Measurements from ENCODE around the gene PDILT.

DNA sequence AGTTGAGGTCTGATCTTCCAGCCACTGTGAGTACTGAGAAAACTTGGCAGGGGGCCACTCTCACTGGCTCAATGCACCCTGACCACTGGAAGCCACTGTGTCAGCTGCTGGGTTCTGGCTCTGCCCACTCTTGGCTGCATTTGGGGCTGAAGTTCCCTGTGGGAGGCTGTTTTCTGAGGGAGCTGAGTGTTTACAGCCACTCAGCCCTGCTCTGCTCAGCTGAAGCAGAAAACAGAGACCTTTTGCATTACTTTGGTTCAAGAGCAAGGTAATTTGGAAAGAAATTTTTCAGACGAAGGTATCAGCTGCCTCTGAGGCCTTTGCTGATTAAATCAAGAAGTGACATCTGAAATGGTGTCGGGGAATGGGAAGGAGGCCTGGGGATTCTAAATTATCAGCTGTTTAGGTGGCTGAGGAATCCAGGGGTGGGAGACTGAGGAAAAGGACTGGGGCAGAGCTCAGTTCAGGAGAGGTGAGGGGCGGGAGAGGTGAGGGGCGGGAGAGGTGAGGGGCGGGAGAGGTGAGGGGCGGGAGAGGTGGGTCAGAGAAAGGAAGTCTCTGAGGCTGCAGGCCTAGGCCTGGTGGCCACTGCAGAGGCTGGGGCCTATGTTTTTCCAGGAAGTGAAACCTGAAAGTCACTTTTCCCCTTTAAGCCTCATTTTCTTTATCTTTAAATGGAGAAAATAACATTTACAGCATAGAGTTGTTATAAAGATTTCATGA is 5.0 kb upstream of the PDILT start, which contains the start of gene ACSM5:
- TF ChIP-seq, protein P1, sequence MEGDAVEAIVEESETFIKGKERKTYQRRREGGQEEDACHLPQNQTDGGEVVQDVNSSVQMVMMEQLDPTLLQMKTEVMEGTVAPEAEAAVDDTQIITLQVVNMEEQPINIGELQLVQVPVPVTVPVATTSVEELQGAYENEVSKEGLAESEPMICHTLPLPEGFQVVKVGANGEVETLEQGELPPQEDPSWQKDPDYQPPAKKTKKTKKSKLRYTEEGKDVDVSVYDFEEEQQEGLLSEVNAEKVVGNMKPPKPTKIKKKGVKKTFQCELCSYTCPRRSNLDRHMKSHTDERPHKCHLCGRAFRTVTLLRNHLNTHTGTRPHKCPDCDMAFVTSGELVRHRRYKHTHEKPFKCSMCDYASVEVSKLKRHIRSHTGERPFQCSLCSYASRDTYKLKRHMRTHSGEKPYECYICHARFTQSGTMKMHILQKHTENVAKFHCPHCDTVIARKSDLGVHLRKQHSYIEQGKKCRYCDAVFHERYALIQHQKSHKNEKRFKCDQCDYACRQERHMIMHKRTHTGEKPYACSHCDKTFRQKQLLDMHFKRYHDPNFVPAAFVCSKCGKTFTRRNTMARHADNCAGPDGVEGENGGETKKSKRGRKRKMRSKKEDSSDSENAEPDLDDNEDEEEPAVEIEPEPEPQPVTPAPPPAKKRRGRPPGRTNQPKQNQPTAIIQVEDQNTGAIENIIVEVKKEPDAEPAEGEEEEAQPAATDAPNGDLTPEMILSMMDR (IDR thresholded peaks at IDR 0.05) = no peak
- TF ChIP-seq POLR2A (IDR thresholded peaks at IDR 0.05) = peak; percentile 77
